Lower lobe of right lung (tissue), 2 donors: Measurements from ENCODE around the gene RAB3GAP1. TPM values are rescaled to one million over a fixed set of nuclear protein-coding genes. Genes with fewer than 3 reads are reported as not detected.

Source experiments
- ATAC-seq, 2 donors: fragments of 200-7000 bp; cut with Tn5 transposase; one replicate each; pipeline ENCODE4 v1.9.1; 2020 to 2022; ENCODE audit warnings: mild to moderate bottlenecking in 2 of 2, moderate library complexity in 2 of 2
- DNase-seq: peaks from one replicate; pipeline ENCODE4 v3.0.0-alpha.2; 2020
- H3K27ac ChIP-seq: fragments of 200-600 bp; one replicate; pipeline ENCODE4 v1.8.0; 2022
- H3K27me3 ChIP-seq: fragments of 200-600 bp; one replicate; pipeline ENCODE4 v1.8.0; 2022; ENCODE audit warnings: low read depth
- H3K36me3 ChIP-seq: fragments of 200-600 bp; one replicate; pipeline ENCODE4 v1.8.0; 2022; ENCODE audit warnings: mild to moderate bottlenecking
- H3K4me1 ChIP-seq: fragments of 200-600 bp; one replicate; pipeline ENCODE4 v1.8.0; 2022
- H3K4me3 ChIP-seq: fragments of 200-600 bp; one replicate; pipeline ENCODE4 v1.8.0; 2022; ENCODE audit warnings: mild to moderate bottlenecking
- H3K9me3 ChIP-seq: fragments of 200-600 bp; one replicate; pipeline ENCODE4 v1.8.0; 2022
- intact Hi-C: fragments of 100-400 bp; cut with DNase I; formaldehyde crosslinking; loops from one replicate; pipeline ENCODE4 v1.11.0; 2022
- total RNA-seq: library from RNA; stranded (reverse); fragmentation: NEBNext Ultra II Directional; extraction: Animal tissue kit (Norgen Biotek cat#: 25700); gene quantifications from one replicate; pipeline ENCODE4 v1.2.1, GENCODE V29; 2021
- TF ChIP-seq, protein P1 (sequence below): fragments of 200-600 bp; IDR thresholded peaks from one replicate; pipeline ENCODE4 v1.8.0; 2022; ENCODE audit warnings: antibody characterized with exemption, mild to moderate bottlenecking
- donor health status: DM: no; HTN: yes; CAD: no; lungs with severe emphysema.

The RAB3GAP1 gene
- total RNA-seq, 1 donor from 2014 or later, result 43.5 TPM

GRCh38 chr2:135168204-135168856, 116.2 kb downstream of the RAB3GAP1 start:
- H3K9me3 ChIP-seq, result no peaks in the 10 kb centered on the region
- H3K36me3 ChIP-seq, result peaks cover 84% of the 10 kb centered on the region
- ATAC-seq (no peak), DNase-seq (no peak)
- H3K4me1 ChIP-seq, result no peaks in the 10 kb centered on the region
- no peak overlapping the region for H3K4me3 ChIP-seq
- H3K27me3 ChIP-seq, result no peaks in the 10 kb centered on the region
- H3K27ac ChIP-seq, result no peak overlapping the region
- TF ChIP-seq, protein P1, sequence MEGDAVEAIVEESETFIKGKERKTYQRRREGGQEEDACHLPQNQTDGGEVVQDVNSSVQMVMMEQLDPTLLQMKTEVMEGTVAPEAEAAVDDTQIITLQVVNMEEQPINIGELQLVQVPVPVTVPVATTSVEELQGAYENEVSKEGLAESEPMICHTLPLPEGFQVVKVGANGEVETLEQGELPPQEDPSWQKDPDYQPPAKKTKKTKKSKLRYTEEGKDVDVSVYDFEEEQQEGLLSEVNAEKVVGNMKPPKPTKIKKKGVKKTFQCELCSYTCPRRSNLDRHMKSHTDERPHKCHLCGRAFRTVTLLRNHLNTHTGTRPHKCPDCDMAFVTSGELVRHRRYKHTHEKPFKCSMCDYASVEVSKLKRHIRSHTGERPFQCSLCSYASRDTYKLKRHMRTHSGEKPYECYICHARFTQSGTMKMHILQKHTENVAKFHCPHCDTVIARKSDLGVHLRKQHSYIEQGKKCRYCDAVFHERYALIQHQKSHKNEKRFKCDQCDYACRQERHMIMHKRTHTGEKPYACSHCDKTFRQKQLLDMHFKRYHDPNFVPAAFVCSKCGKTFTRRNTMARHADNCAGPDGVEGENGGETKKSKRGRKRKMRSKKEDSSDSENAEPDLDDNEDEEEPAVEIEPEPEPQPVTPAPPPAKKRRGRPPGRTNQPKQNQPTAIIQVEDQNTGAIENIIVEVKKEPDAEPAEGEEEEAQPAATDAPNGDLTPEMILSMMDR, result no peak
- intact Hi-C loops, result no loop called here

- TF ChIP-seq, protein P1, result no peak
- Histone ChIP-seq H3K36me3 (peaks cover 70% of the 10 kb centered on the region), H3K4me1 (no peaks in the 10 kb centered on the region), H3K9me3 (no peaks in the 10 kb centered on the region), H3K4me3 (no peak overlapping the region), H3K27me3 (no peaks in the 10 kb centered on the region), H3K27ac (no peak overlapping the region)
- intact Hi-C loops, result no loop called here
- DNase-seq, result no peak
- no peak for ATAC-seq
These were observed 118.0 kb downstream of the RAB3GAP1 start for GRCh38 chr2:135169900-135170753.

DNA sequence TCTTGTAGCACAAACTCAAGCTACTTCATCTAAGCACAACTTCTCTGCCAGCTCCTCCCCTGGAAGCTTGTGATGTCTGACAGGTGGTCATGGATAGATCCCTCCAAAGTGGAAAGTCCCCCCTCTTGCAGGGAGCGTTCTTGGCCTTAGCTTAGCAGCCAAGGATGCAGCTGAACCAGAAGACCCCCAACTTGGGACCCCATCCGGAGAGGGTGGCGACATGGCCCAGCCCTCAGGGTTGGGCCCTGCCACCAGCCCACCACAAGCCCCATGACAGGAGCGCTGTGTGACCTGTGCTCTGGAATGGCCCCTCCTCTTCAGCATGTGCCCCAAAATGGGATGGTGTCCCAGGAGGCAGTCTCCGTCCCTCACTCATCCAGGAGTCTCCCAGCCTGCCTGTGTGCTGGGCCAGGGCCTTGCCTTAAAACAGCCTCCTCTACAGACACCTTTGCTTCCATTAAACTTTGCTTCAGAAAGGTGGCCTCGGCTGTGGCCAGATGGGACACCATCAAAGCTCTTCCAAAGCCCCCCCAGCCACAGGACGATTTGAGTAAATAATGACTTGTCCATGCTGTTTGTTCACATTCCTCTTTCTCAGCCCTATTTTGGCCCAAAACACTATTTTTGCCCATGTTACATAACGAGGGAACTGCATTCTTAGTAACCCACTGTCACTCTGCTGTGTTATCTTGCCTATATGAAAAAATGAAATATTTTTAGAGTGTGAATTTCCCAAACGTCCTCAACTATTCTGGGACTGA, 122.1 kb downstream of the RAB3GAP1 start:
- H3K27me3 ChIP-seq, result no peaks in the 10 kb centered on the region
- intact Hi-C loops, result no loop called here
- H3K27ac ChIP-seq, result no peak overlapping the region
- peaks cover 45% of the 10 kb centered on the region for H3K36me3 ChIP-seq
- DNase-seq, result no peak
- no peaks in the 10 kb centered on the region for H3K9me3 ChIP-seq
- no peaks in the 10 kb centered on the region for H3K4me1 ChIP-seq
- TF ChIP-seq, protein P1, result no peak
- ATAC-seq, result peak; percentile 23 to 26
- no peak overlapping the region for H3K4me3 ChIP-seq

DNA sequence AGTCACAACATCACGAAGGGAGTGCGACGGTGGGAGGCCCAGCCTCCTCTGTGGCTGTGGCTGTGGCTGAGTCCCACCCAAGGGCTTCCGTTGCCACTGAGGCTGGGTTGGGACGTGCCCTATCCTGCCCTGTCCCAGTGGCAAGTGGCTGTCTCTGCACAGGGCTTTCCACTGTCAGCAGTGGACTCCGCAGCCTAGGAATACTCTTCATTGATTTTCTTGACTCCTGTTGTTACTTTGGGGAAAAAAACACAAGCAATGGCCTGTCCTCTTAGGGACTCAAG, 122.7 kb downstream of the RAB3GAP1 start:
- Histone ChIP-seq H3K4me1 (no peaks in the 10 kb centered on the region), H3K36me3 (peaks cover 40% of the 10 kb centered on the region), H3K9me3 (no peaks in the 10 kb centered on the region), H3K27me3 (no peaks in the 10 kb centered on the region), H3K4me3 (no peak overlapping the region), H3K27ac (no peak overlapping the region)
- TF ChIP-seq, protein P1, result no peak
- ATAC-seq (no peak), DNase-seq (no peak)
- intact Hi-C loops, result no loop called here

- H3K27ac ChIP-seq, result no peak overlapping the region
- H3K4me3 ChIP-seq, result no peak overlapping the region
- TF ChIP-seq, protein P1, result no peak
- no peaks in the 10 kb centered on the region for H3K9me3 ChIP-seq
- no peaks in the 10 kb centered on the region for H3K4me1 ChIP-seq
- intact Hi-C loops, result no loop called here
- ATAC-seq (no peak), DNase-seq (no peak)
- no peaks in the 10 kb centered on the region for H3K27me3 ChIP-seq
- H3K36me3 ChIP-seq, result peaks cover 35% of the 10 kb centered on the region
These were observed 123.1 kb downstream of the RAB3GAP1 start for GRCh38 chr2:135175177-135175576.
